Measurements from ENCODE around the gene TMEM259.

Gene TMEM259

GRCh38 chr19:1016647-1017114 lies 4.2 kb downstream of the TMEM259 start:
- DNase-seq: no peak
- Mint-ChIP-seq H3K27ac (peak overlapping the region; percentile 68), H3K4me1 (peaks cover 40% of the 10 kb centered on the region), H3K36me3 (ENCODE audit: low read depth) (no peaks in the 10 kb centered on the region), H3K4me3 (peak overlapping the region; percentile 50), H3K27me3 (ENCODE audit: low read depth, poor library complexity) (no peaks in the 10 kb centered on the region), H3K9me3 (no peaks in the 10 kb centered on the region)
- TF ChIP-seq CTCF (IDR thresholded peaks at IDR 0.05): no peak

GRCh38 chr19:1015782-1016646 lies 4.9 kb downstream of the TMEM259 start:
- Mint-ChIP-seq H3K27me3 (ENCODE audit: low read depth, poor library complexity) (no peaks in the 10 kb centered on the region), H3K9me3 (no peaks in the 10 kb centered on the region), H3K4me3 (peak overlapping the region; percentile 30), H3K27ac (no peak overlapping the region), H3K4me1 (peaks cover 40% of the 10 kb centered on the region), H3K36me3 (ENCODE audit: low read depth) (no peaks in the 10 kb centered on the region)
- TF ChIP-seq CTCF (IDR thresholded peaks at IDR 0.05): no peak
- no peak for DNase-seq

GRCh38 chr19:1015061-1015781 lies 5.7 kb downstream of the TMEM259 start:
- no peaks in the 10 kb centered on the region for H3K9me3 Mint-ChIP-seq
- no peak overlapping the region for H3K4me3 Mint-ChIP-seq
- no peak overlapping the region for H3K27ac Mint-ChIP-seq
- peaks cover 40% of the 10 kb centered on the region for H3K4me1 Mint-ChIP-seq
- TF ChIP-seq CTCF (IDR thresholded peaks at IDR 0.05): no peak
- H3K36me3 Mint-ChIP-seq (ENCODE audit: low read depth): no peaks in the 10 kb centered on the region
- H3K27me3 Mint-ChIP-seq (ENCODE audit: low read depth, poor library complexity): no peaks in the 10 kb centered on the region
- DNase-seq: no peak

- H3K36me3 Mint-ChIP-seq (ENCODE audit: low read depth): no peaks in the 10 kb centered on the region
- TF ChIP-seq CTCF (IDR thresholded peaks at IDR 0.05): no peak
- no peak for DNase-seq
- peak overlapping the region; percentile 69 for H3K27ac Mint-ChIP-seq
- no peak overlapping the region for H3K4me3 Mint-ChIP-seq
- no peaks in the 10 kb centered on the region for H3K27me3 Mint-ChIP-seq (ENCODE audit: low read depth, poor library complexity)
- peaks cover 33% of the 10 kb centered on the region for H3K4me1 Mint-ChIP-seq
- H3K9me3 Mint-ChIP-seq: no peaks in the 10 kb centered on the region
Measured at GRCh38 chr19:1014161-1015060, 6.5 kb downstream of the TMEM259 start.

GRCh38 chr19:1013218-1013617 lies 7.7 kb downstream of the TMEM259 start:
- TF ChIP-seq CTCF (IDR thresholded peaks at IDR 0.05): no peak
- no peaks in the 10 kb centered on the region for H3K36me3 Mint-ChIP-seq (ENCODE audit: low read depth)
- no peak for DNase-seq
- no peaks in the 10 kb centered on the region for H3K27me3 Mint-ChIP-seq (ENCODE audit: low read depth, poor library complexity)
- H3K4me1 Mint-ChIP-seq: peaks cover 26% of the 10 kb centered on the region
- no peak overlapping the region for H3K27ac Mint-ChIP-seq
- H3K9me3 Mint-ChIP-seq: no peaks in the 10 kb centered on the region
- no peak overlapping the region for H3K4me3 Mint-ChIP-seq

All from nephron progenitor cell (in vitro differentiated cells).